ENCODE results near the gene LAMTOR4. TPM values are rescaled to one million over a fixed set of nuclear protein-coding genes. Genes with fewer than 3 reads are reported as not detected.

LAMTOR4 gene
- total RNA-seq, 2 donors from 2014 or later = 147 to 153 TPM

- Mint-ChIP-seq H3K36me3 (peaks cover 0 to 3% of the 10 kb centered on the region in 2 donors), H3K27ac (peak overlapping the region; percentile 85 to 90), H3K9me3 (no peaks in the 10 kb centered on the region)
- DNase-seq (ENCODE audit: low spot score in 2 of 2) (no peak), ATAC-seq (no peak)
Observed at GRCh38 chr7:100157334-100158228, 8.9 kb downstream of the LAMTOR4 start.

GRCh38 chr7:100158229-100159098 is 9.7 kb downstream of the LAMTOR4 start, which contains the start of gene TRAPPC14:
TSS of gene TRAPPC14 (minus strand) at chr7:100158723. CDS start at chr7:100158499, 224 bp downstream.
- no peaks in the 10 kb centered on the region for H3K36me3 Mint-ChIP-seq

DNA sequence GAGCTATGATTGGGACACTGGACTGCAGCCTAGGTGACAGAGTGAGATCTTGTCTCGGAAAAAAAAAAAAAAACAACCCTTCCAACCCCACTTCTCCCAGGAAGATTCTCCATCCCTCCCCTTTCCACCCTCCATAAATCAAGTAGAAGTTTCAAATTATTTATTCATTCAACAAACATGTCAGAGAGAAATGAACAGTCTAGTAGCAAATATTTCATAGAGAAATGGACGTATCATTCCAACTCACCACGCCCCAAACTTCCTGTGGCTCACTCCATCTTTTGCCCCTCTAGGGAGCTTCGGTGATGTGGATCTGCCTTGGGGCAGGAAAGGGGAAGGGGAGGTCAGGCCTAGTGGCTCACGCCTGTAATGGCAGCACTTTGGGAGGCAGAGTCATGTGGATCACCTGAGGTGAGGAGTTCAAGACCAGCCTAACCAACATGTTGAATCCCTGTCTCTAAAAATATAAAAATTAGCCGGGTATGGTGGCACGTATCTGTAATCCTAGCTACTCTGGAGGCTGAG is 10.4 kb downstream of the LAMTOR4 start:
- ATAC-seq (no peak), DNase-seq (ENCODE audit: low spot score in 2 of 2) (no peak)
- H3K27ac Mint-ChIP-seq = peak overlapping the region; percentile 88
- no peaks in the 10 kb centered on the region for H3K9me3 Mint-ChIP-seq
- H3K36me3 Mint-ChIP-seq = no peaks in the 10 kb centered on the region

More at GRCh38 chr7:100158229-100159098, 9.7 kb downstream of the LAMTOR4 start, which contains the start of gene TRAPPC14:
- peak; percentile 89 to 91 for DNase-seq (ENCODE audit: low spot score in 2 of 2)
- Mint-ChIP-seq H3K9me3 (no peaks in the 10 kb centered on the region), H3K27ac (peak within 1 kb of the TSS; percentile 88 to 90)
- peak; percentile 90 to 92 for ATAC-seq

- DNase-seq (ENCODE audit: low spot score in 2 of 2) = no peak
- H3K9me3 Mint-ChIP-seq = no peaks in the 10 kb centered on the region
Observed at GRCh38 chr7:100160067-100160466, 11.3 kb downstream of the LAMTOR4 start.

DNA sequence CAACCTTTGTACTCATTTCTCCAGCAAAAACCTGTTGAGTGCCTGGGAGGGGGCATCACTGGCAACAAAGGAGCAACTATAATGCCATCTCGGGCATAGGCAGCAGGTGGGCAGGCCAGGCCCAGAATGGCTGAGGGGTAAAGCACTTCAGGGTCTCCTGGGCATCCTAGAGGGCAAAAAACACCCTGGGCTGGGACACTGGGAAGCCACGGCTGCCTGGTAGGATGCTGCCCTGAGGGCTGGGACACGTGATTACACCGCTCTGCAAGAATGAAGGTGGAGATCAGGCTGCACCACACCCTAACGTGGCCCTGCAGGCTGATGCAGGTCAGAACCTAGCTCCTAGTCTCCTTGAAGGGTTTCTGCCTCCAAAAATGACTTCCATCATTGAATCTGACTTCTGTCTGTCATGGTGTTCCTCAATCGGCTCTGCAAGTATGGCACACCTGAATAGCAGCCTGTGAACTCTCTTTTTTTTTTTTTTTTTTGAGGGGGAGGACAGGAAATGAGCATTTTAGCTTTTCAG is 14.4 kb downstream of the LAMTOR4 start:
- Mint-ChIP-seq H3K9me3 (no peaks in the 10 kb centered on the region), H3K36me3 (no peaks in the 10 kb centered on the region), H3K27ac (peak overlapping the region; percentile 66 to 68)
- DNase-seq (ENCODE audit: low spot score in 2 of 2) = no peak
- no peak for ATAC-seq

More at GRCh38 chr7:100160067-100160466, 11.3 kb downstream of the LAMTOR4 start:
- peak overlapping the region in 1 of 2 donors; percentile 88 for H3K27ac Mint-ChIP-seq
- no peak for ATAC-seq
- H3K36me3 Mint-ChIP-seq = no peaks in the 10 kb centered on the region

DNA sequence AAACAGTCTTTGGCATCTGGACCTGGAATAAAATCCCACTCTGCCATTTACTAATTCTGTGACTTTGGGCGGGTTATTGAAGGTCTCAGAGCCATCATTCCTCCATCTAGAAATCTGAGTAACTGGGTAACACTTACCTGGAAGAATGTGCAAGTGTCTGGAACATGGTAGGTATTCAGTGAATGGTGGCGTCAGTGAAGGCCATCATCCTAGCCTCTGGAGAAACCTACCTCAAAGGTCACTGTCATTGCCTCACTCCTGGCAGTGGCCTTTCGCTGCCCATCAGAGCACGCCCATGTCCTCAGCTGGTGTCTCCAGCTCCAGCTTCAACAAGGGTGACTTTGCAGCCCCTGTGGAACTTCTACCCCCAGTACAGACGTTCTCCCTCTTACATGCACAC is 15.2 kb downstream of the LAMTOR4 start:
- ATAC-seq = no peak
- H3K9me3 Mint-ChIP-seq = no peaks in the 10 kb centered on the region
- DNase-seq (ENCODE audit: low spot score in 2 of 2) = no peak

GRCh38 chr7:100166317-100166940 is 17.7 kb downstream of the LAMTOR4 start:
- peak in 1 of 2 donors; percentile 42 for DNase-seq (ENCODE audit: low spot score in 2 of 2)
- ATAC-seq = peak; percentile 38 to 48
- no peaks in the 10 kb centered on the region for H3K9me3 Mint-ChIP-seq
- no peaks in the 10 kb centered on the region for H3K36me3 Mint-ChIP-seq
- peak overlapping the region; percentile 80 to 87 for H3K27ac Mint-ChIP-seq

More for the DNA sequence above, 15.2 kb downstream of the LAMTOR4 start:
- Mint-ChIP-seq H3K27ac (peak overlapping the region in 1 of 2 donors; percentile 66), H3K36me3 (no peaks in the 10 kb centered on the region)

- Mint-ChIP-seq H3K9me3 (no peaks in the 10 kb centered on the region), H3K27ac (peak overlapping the region; percentile 80 to 87), H3K36me3 (no peaks in the 10 kb centered on the region)
- ATAC-seq (no peak), DNase-seq (ENCODE audit: low spot score in 2 of 2) (peak in 1 of 2 donors; percentile 23)
Observed at GRCh38 chr7:100166970-100167911, 18.5 kb downstream of the LAMTOR4 start.

- Mint-ChIP-seq H3K36me3 (no peaks in the 10 kb centered on the region), H3K27ac (peak overlapping the region in 1 of 2 donors; percentile 80), H3K9me3 (no peaks in the 10 kb centered on the region)
- ATAC-seq (peak; percentile 17 to 23), DNase-seq (ENCODE audit: low spot score in 2 of 2) (peak in 1 of 2 donors; percentile 29)
Observed at GRCh38 chr7:100167912-100168323, 19.2 kb downstream of the LAMTOR4 start.

GRCh38 chr7:100169147-100169850 is 20.6 kb downstream of the LAMTOR4 start:
- ATAC-seq (peak; percentile 21 to 28), DNase-seq (ENCODE audit: low spot score in 2 of 2) (peak in 1 of 2 donors; percentile 28)
- peak overlapping the region; percentile 22 to 80 for H3K27ac Mint-ChIP-seq
- H3K36me3 Mint-ChIP-seq = no peaks in the 10 kb centered on the region
- H3K9me3 Mint-ChIP-seq = no peaks in the 10 kb centered on the region

GRCh38 chr7:100170101-100170897 is 21.6 kb downstream of the LAMTOR4 start:
- Mint-ChIP-seq H3K36me3 (no peaks in the 10 kb centered on the region), H3K9me3 (no peaks in the 10 kb centered on the region), H3K27ac (peak overlapping the region in 1 of 2 donors; percentile 17)
- DNase-seq (ENCODE audit: low spot score in 2 of 2) (no peak), ATAC-seq (no peak)

DNA sequence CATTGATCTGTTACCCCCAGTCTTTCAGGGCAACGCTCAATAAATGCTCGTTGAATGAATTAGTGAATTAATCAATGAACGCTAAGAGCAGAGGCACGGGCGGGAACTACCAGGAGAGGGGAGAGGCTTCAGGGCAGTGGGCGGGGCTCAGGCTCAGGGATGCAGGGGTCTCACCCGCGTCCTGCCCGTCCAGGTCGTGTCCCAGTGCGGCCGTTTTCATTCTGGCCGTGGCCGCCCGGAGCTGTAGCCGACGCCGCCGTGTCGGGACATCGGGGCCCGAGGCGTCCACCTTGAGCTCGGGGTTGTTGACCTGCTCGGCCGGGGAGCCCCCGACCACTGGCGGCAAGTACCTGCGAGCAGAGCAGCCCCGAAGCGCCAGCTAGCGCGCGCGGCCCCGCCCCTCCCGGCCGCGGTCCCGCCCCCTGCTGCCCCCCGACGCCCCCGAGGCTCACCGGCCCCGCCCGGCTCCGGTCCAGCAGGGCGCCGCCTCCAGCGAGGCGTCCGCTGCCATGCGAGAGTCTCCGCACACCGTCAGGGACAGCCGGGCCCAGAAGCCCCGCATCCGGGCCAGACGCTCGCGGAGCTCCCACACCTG is 22.5 kb downstream of the LAMTOR4 start:
- H3K27ac Mint-ChIP-seq = no peak overlapping the region
- H3K9me3 Mint-ChIP-seq = no peaks in the 10 kb centered on the region
- DNase-seq (ENCODE audit: low spot score in 2 of 2) (peak in 1 of 2 donors; percentile 33), ATAC-seq (peak; percentile 44 to 49)
- no peaks in the 10 kb centered on the region for H3K36me3 Mint-ChIP-seq

GRCh38 chr7:100171840-100172239 is 23.1 kb downstream of the LAMTOR4 start:
- Mint-ChIP-seq H3K9me3 (no peaks in the 10 kb centered on the region), H3K27ac (no peak overlapping the region), H3K36me3 (no peaks in the 10 kb centered on the region)
- peak; percentile 9 to 24 for ATAC-seq
- DNase-seq (ENCODE audit: low spot score in 2 of 2) = no peak
